ENCODE measurements around the gene RND2.

GRCh38 chr17:42982266-42982665, 42.8 kb upstream of the RND2 start:
- TF ChIP-seq POLR2A (IDR thresholded peaks at IDR 0.05) (no peak), CTCF (IDR thresholded peaks at IDR 0.05) (no peak)

Measured in esophagus squamous epithelium (tissue), 4 donors.